HEK293 (cell line): Measurements from ENCODE around the gene ING4.
A peak's percentile ranks its signal among the peaks of the same experiment; 100 is the strongest.

Experiments used
- CTCF ChIA-PET: fragments of 350-600 bp; formaldehyde crosslinking; extraction: SDS; loops from one replicate; lab custom pipeline; 2021; ENCODE audit warnings: antibody characterized with exemption; lab: Yijun Ruan, JAX
- POLR2A ChIA-PET: fragments of 300-600 bp; formaldehyde crosslinking; extraction: SDS; loops from one replicate; lab custom pipeline; 2020; ENCODE audit warnings: antibody characterized with exemption, inconsistent platforms; lab: Yijun Ruan, JAX
- H3K27ac ChIP-seq: fragments of 200-500 bp; sonication (Bioruptor generic); 2 replicates; pipeline ENCODE4 v1.5.1; 2014; ENCODE audit warnings: low read depth, low read length, control low read depth, inconsistent platforms; ENCODE audit errors: extremely low read depth
- H3K36me3 ChIP-seq, 2 experiments: fragments of 200-500 bp in 1 of 2; sonication (Bioruptor generic) in 1 of 2; 1 replicate in 1 of 2; 2 replicates in 1 of 2; pipeline ENCODE4 v1.5.1; 2014 to 2017; ENCODE audit warnings: inconsistent platforms in 2 of 2, low read length in 2 of 2; ENCODE audit not compliant: control insufficient read depth in 2 of 2, insufficient read depth in 1 of 2
- H3K4me1 ChIP-seq: fragments of 200-500 bp; sonication (Bioruptor generic); 2 replicates; pipeline ENCODE4 v1.5.1; 2014; ENCODE audit warnings: mild to moderate bottlenecking, low read length, inconsistent platforms; ENCODE audit not compliant: control insufficient read depth, insufficient read depth
- H3K4me3 ChIP-seq: 2 replicates; pipeline ENCODE4 v1.5.1; 2011; ENCODE audit warnings: low read depth, mild to moderate bottlenecking, control low read depth, low read length, moderate library complexity
- H3K9me3 ChIP-seq: fragments of 200-500 bp; sonication (Bioruptor generic); 2 replicates; pipeline ENCODE4 v1.5.1; 2014; ENCODE audit warnings: low read depth, low read length, inconsistent platforms; ENCODE audit not compliant: control insufficient read depth, insufficient read depth
- GFI1B ChIP-seq: fragments of 450-650 bp; formaldehyde crosslinking; IDR thresholded peaks from 2 replicates; pipeline ENCODE4 v1.5.1; 2016; ENCODE audit warnings: missing biosample characterization, missing genetic modification characterization
- IKZF3 ChIP-seq: fragments of 450-650 bp; IDR thresholded peaks from 2 replicates; pipeline ENCODE4 v1.5.0; 2018; ENCODE audit warnings: missing biosample characterization, mild to moderate bottlenecking, missing genetic modification characterization, moderate library complexity
- ZBTB49 ChIP-seq: fragments of 450-650 bp; formaldehyde crosslinking; IDR thresholded peaks from 2 replicates; pipeline ENCODE4 v1.5.1; 2016; ENCODE audit warnings: missing biosample characterization, missing genetic modification characterization, low read depth
- ZNF121 ChIP-seq: fragments of 450-650 bp; formaldehyde crosslinking; IDR thresholded peaks from 2 replicates; pipeline ENCODE4 v1.5.1; 2016; ENCODE audit warnings: missing biosample characterization, missing genetic modification characterization
- ZNF140 ChIP-seq: fragments of 450-650 bp; formaldehyde crosslinking; IDR thresholded peaks from 2 replicates; pipeline ENCODE4 v1.5.1; 2016; ENCODE audit warnings: missing biosample characterization, missing genetic modification characterization
- ZNF174 ChIP-seq: fragments of 450-650 bp; formaldehyde crosslinking; IDR thresholded peaks from 2 replicates; pipeline ENCODE4 v1.5.0; 2017; ENCODE audit warnings: missing biosample characterization, mild to moderate bottlenecking, missing genetic modification characterization
- ZNF18 ChIP-seq: fragments of 450-650 bp; formaldehyde crosslinking; IDR thresholded peaks from 2 replicates; pipeline ENCODE4 v1.5.1; 2016; ENCODE audit warnings: missing biosample characterization, missing genetic modification characterization
- ZNF184 ChIP-seq: fragments of 450-650 bp; IDR thresholded peaks from 2 replicates; pipeline ENCODE4 v1.5.1; 2018; ENCODE audit warnings: missing biosample characterization, mild to moderate bottlenecking, missing genetic modification characterization
- ZNF266 ChIP-seq: fragments of 450-650 bp; formaldehyde crosslinking; IDR thresholded peaks from 2 replicates; pipeline ENCODE4 v1.5.1; 2016; ENCODE audit warnings: missing biosample characterization, missing genetic modification characterization, low read depth
- ZNF423 ChIP-seq: fragments of 450-650 bp; formaldehyde crosslinking; IDR thresholded peaks from 2 replicates; pipeline ENCODE4 v1.5.1; 2016; ENCODE audit warnings: missing biosample characterization, missing genetic modification characterization
- ZNF433 ChIP-seq: fragments of 450-650 bp; formaldehyde crosslinking; IDR thresholded peaks from 2 replicates; pipeline ENCODE4 v1.5.1; 2016; ENCODE audit warnings: missing biosample characterization, missing genetic modification characterization, low read depth
- ZNF510 ChIP-seq: fragments of 450-650 bp; formaldehyde crosslinking; IDR thresholded peaks from 2 replicates; pipeline ENCODE4 v1.5.1; 2018; ENCODE audit warnings: mild to moderate bottlenecking, missing genetic modification characterization, missing biosample characterization; ENCODE audit not compliant: insufficient replicate concordance
- ZNF521 ChIP-seq: fragments of 450-650 bp; formaldehyde crosslinking; IDR thresholded peaks from 2 replicates; pipeline ENCODE4 v1.5.1; 2017; ENCODE audit warnings: missing biosample characterization, mild to moderate bottlenecking, missing genetic modification characterization
- ZNF561 ChIP-seq: fragments of 450-650 bp; IDR thresholded peaks from 2 replicates; pipeline ENCODE4 v1.5.1; 2018; ENCODE audit warnings: missing biosample characterization, missing genetic modification characterization, borderline replicate concordance
- ZNF585B ChIP-seq: fragments of 450-650 bp; formaldehyde crosslinking; IDR thresholded peaks from 2 replicates; pipeline ENCODE4 v1.5.1; 2016; ENCODE audit warnings: missing biosample characterization, missing genetic modification characterization
- ZNF596 ChIP-seq: fragments of 450-650 bp; IDR thresholded peaks from 2 replicates; pipeline ENCODE4 v1.5.0; 2018; ENCODE audit warnings: missing biosample characterization, mild to moderate bottlenecking, missing genetic modification characterization, moderate library complexity
- ZNF623 ChIP-seq: fragments of 450-650 bp; formaldehyde crosslinking; IDR thresholded peaks from 2 replicates; pipeline ENCODE4 v1.5.1; 2016; ENCODE audit warnings: missing biosample characterization, missing genetic modification characterization
- ZNF624 ChIP-seq: fragments of 450-650 bp; formaldehyde crosslinking; IDR thresholded peaks from 2 replicates; pipeline ENCODE4 v1.5.1; 2017; ENCODE audit warnings: missing biosample characterization, missing genetic modification characterization
- ZNF626 ChIP-seq: fragments of 450-650 bp; sonication (Bioruptor Pico); formaldehyde crosslinking; IDR thresholded peaks from 2 replicates; pipeline ENCODE4 v1.5.1; 2018; ENCODE audit warnings: missing biosample characterization, missing genetic modification characterization, inconsistent platforms
- ZNF747 ChIP-seq: fragments of 450-650 bp; formaldehyde crosslinking; IDR thresholded peaks from 2 replicates; pipeline ENCODE4 v1.5.1; 2016; ENCODE audit warnings: missing biosample characterization, missing genetic modification characterization
- ZNF776 ChIP-seq: fragments of 450-650 bp; formaldehyde crosslinking; IDR thresholded peaks from 2 replicates; pipeline ENCODE4 v1.5.0; 2017; ENCODE audit warnings: missing biosample characterization, missing genetic modification characterization, borderline replicate concordance
- TF ChIP-seq, protein P1 (sequence below): fragments of 450-650 bp; formaldehyde crosslinking; conservative IDR thresholded peaks from 2 replicates; pipeline ENCODE4 v1.5.1; 2016; ENCODE audit warnings: low read depth, missing biosample characterization, missing genetic modification characterization
- TF ChIP-seq, protein P2 (sequence below): fragments of 450-650 bp; formaldehyde crosslinking; IDR thresholded peaks from 2 replicates; pipeline ENCODE4 v1.5.0; 2017; ENCODE audit warnings: missing biosample characterization, missing genetic modification characterization, borderline replicate concordance

Gene ING4

GRCh38 chr12:6688999-6689882, 26.3 kb upstream of the ING4 start, which contains the start of gene ZNF384:
ZNF384 (minus strand) TSS chr12:6689375; CDS start chr12:6679520, 9,855 bp downstream.
- Histone ChIP-seq H3K27ac (peak within 1 kb of the TSS; percentile 99), H3K4me3 (peak within 1 kb of the TSS; percentile 73), H3K36me3 (peaks cover 12 to 22% of the 10 kb centered on the region in 2 experiments; a peak in 2 of 3 replicates), H3K9me3 (no peaks in the 10 kb centered on the region), H3K4me1 (peaks cover 13% of the 10 kb centered on the region)
- CTCF ChIA-PET = interaction anchor here (0.6 to 1.2 kb wide), 8 partner anchors 21 to 183 kb away, joined by 3 to 4 read pairs (median 3); partner anchors contain the start of gene MLF2
- POLR2A ChIA-PET = interaction anchor here (0.5 to 2.2 kb wide), 47 partner anchors 8 to 501 kb away, joined by 3 to 104 read pairs (median 5); partner anchors contain the start of genes C12orf57, CDCA3, COPS7A and GAPDH
- TF ChIP-seq ZNF585B (tag by site-specific recombination) (no peak), ZNF521 (tag by site-specific recombination) (no peak), GFI1B (tag by site-specific recombination) (peak; percentile 57; the same call in 1 of the 2 replicates), ZNF623 (tag by site-specific recombination) (no peak), ZNF776 (tag by site-specific recombination) (no peak), ZNF174 (no peak), ZNF121 (peak; percentile 16; the same call in 1 of the 2 replicates), IKZF3 (tag by site-specific recombination) (peak; percentile 68), ZBTB49 (tag by site-specific recombination) (no peak), ZNF624 (tag by site-specific recombination) (no peak), ZNF266 (no peak; the same call in 1 of the 2 replicates), ZNF626 (tag by site-specific recombination) (no peak), ZNF18 (tag by site-specific recombination) (0 out of 2 replicates have a peak, but pooled peaks have one; percentile 11), ZNF561 (tag by site-specific recombination) (peak; percentile 63), ZNF184 (tag by site-specific recombination) (0 out of 2 replicates have a peak, but pooled peaks have one; percentile 47), ZNF747 (no peak), ZNF433 (no peak), ZNF510 (no peak), ZNF423 (tag by site-specific recombination) (no peak), ZNF140 (tag by site-specific recombination) (no peak), ZNF596 (no peak)
- TF ChIP-seq, protein P1, sequence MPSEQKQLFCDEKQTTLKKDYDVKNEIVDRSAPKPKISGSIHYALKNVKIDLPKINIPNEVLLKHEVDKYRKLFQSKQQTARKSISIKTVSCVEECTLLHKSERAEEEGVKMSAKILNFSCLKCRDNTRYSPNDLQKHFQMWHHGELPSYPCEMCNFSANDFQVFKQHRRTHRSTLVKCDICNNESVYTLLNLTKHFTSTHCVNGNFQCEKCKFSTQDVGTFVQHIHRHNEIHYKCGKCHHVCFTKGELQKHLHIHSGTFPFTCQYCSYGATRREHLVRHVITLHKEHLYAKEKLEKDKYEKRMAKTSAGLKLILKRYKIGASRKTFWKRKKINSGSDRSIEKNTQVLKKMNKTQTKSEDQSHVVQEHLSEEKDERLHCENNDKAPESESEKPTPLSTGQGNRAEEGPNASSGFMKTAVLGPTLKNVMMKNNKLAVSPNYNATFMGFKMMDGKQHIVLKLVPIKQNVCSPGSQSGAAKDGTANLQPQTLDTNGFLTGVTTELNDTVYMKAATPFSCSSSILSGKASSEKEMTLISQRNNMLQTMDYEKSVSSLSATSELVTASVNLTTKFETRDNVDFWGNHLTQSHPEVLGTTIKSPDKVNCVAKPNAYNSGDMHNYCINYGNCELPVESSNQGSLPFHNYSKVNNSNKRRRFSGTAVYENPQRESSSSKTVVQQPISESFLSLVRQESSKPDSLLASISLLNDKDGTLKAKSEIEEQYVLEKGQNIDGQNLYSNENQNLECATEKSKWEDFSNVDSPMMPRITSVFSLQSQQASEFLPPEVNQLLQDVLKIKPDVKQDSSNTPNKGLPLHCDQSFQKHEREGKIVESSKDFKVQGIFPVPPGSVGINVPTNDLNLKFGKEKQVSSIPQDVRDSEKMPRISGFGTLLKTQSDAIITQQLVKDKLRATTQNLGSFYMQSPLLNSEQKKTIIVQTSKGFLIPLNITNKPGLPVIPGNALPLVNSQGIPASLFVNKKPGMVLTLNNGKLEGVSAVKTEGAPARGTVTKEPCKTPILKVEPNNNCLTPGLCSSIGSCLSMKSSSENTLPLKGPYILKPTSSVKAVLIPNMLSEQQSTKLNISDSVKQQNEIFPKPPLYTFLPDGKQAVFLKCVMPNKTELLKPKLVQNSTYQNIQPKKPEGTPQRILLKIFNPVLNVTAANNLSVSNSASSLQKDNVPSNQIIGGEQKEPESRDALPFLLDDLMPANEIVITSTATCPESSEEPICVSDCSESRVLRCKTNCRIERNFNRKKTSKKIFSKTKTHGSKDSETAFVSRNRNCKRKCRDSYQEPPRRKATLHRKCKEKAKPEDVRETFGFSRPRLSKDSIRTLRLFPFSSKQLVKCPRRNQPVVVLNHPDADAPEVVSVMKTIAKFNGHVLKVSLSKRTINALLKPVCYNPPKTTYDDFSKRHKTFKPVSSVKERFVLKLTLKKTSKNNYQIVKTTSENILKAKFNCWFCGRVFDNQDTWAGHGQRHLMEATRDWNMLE = peak; percentile 100
- TF ChIP-seq, protein P2, sequence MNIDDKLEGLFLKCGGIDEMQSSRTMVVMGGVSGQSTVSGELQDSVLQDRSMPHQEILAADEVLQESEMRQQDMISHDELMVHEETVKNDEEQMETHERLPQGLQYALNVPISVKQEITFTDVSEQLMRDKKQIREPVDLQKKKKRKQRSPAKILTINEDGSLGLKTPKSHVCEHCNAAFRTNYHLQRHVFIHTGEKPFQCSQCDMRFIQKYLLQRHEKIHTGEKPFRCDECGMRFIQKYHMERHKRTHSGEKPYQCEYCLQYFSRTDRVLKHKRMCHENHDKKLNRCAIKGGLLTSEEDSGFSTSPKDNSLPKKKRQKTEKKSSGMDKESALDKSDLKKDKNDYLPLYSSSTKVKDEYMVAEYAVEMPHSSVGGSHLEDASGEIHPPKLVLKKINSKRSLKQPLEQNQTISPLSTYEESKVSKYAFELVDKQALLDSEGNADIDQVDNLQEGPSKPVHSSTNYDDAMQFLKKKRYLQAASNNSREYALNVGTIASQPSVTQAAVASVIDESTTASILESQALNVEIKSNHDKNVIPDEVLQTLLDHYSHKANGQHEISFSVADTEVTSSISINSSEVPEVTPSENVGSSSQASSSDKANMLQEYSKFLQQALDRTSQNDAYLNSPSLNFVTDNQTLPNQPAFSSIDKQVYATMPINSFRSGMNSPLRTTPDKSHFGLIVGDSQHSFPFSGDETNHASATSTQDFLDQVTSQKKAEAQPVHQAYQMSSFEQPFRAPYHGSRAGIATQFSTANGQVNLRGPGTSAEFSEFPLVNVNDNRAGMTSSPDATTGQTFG (tag by site-specific recombination) = no peak
